H54 (cell line): ENCODE data around the gene LINS1.
A peak's percentile ranks its signal among the peaks of the same experiment; 100 is the strongest.

Experiments used
- DNase-seq: peaks from one replicate; pipeline ENCODE4 v3.0.0; 2011; ENCODE audit warnings: low spot score, mixed read lengths; ENCODE audit not compliant: insufficient read length
- FAIRE-seq: peaks from 3 replicates; lab custom pipeline; 2011; peaks lifted over from hg19 to GRCh38; lab: Jason Lieb, UNC
- POLR2A ChIP-seq: IDR thresholded peaks from 2 replicates; pipeline ENCODE4 v1.6.1; 2011; ENCODE audit warnings: low read depth, mild to moderate bottlenecking, low read length

LINS1 gene, protein sequence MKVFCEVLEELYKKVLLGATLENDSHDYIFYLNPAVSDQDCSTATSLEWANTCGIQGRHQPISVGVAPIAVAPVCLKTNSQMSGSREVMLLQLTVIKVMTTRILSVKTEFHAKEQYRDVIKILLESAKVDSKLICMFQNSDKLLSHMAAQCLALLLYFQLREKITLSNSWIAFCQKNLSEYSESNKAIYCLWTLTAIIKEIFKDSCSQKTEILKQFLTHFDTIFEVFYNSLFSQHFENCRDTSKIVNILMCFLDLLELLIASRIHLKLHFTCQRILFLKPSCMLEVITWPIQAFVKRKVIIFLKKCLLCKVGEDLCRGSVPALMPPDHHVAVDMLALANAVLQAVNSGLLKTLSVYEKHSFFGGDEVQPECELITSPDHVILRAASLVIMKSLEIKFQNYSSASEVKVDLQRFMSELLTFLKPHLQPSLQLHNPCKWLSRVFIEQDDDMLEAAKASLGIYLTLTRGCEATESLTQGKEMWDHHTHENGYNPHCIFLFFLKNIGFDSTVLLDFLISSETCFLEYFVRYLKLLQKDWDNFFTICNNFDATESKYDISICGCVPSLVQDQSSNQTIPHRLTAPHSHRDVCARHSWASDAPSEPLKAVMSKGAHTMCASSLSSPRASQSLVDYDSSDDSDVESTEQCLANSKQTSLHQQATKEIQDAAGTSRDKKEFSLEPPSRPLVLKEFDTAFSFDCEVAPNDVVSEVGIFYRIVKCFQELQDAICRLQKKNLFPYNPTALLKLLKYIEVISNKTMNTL

DNA sequence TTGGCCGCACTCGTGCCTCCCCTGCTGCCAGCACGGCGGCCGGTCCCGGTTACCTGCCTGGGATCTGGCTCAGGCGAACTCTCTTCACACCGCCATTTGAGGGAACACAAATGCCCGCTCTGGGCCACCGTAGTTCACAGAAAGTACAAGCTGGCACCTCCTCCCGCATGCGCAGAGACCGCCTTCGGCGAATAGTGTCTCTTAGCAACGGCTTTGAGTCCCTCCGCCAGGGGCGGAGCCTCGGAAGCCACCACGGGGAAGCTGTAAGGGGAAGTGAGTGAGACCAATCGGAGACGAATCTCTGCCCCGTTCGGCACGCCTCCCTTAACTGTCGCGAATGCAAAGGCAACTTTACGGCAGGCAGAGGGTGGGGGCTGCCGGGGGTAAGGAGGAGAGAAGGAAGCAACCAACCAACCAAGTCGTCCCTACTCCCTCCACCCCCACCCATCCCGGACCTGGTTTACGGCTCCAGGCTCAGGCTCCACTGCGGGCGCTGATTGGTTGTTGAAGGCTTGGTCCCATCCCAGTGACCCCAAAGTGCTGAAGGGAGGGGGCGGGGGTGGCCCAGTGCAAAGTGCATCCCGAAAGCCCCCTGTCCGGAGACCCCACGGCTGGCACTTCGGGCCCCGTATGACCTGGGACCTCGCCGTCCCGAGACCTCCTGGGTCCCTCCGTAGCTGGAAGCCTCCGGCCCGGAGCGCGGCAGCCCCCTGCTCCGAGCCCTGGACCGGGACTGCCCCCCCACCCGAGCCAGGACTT lies at the start of gene LINS1, which contains the start of gene ASB7:
LINS1 (minus strand) TSS at position 121 of the 759 bp plus-strand sequence. CDS start 21,342 bp downstream, outside the sequence.
ASB7 (plus strand) TSS at position 526 of the 759 bp plus-strand sequence. CDS start 9,628 bp downstream, outside the sequence.
- FAIRE-seq (peak; percentile 99), DNase-seq (peak; percentile 69)
- TF ChIP-seq POLR2A, result peak; percentile 69

DNA sequence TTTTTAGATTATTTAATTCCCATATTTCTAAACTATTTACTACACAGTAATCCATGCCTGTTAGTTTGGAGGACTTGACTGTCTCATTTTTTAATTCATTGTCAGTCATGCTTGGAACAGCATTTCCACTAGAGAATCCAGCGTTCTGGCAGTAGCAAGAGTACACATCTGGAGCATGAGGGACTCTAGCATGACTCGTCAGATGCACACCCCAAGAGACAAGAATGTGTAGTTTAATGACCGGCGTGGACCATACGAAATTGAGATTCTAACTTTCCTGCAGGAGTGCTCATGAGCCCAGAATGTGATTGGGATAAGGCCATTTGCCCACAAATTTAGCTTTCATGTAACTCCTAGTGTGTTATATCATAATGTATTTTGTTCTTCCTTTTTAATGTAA lies 49.3 kb upstream of the LINS1 start:
- no peak for TF ChIP-seq POLR2A
- DNase-seq (no peak), FAIRE-seq (no peak)

DNA sequence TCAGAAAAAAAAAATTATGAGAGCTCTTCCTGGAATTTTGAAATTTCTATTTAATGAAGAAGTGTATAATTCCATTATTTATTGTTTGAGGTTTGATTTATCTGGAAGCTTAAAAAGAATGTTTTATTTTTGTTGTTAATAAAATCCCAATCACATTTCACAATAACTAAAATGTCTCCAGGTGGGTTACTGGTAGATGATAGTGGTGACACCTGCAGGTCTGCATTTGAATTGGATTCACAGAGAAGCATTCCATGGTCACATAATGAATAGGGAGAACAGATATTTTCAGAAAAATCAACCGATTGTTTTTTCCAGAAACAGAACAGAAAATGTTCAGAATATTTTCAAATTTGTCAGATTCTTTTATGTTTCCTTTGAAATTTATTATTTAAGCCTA lies 48.7 kb upstream of the LINS1 start:
- TF ChIP-seq POLR2A, result no peak
- FAIRE-seq, result no peak
- DNase-seq, result no peak

DNA sequence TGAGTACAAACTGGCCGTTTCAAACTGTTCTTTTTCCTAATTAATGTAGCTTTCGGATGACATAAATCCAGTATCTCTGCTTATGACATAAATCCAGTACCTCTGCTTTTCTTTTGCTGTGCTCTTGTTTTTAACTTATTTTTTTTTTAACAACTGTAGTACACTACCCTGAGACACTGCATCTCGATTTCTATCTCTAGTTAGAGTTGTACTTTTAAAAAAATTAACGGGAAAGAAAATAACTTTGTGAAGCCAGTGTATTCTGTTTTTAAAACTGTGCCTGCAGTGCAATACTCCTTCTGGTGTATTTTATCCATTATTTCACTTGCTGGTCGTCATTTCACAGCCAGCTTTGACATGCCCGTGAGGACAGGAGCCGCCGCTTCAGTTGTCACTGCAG lies 47.0 kb upstream of the LINS1 start:
- FAIRE-seq (no peak), DNase-seq (no peak)
- no peak for TF ChIP-seq POLR2A

DNA sequence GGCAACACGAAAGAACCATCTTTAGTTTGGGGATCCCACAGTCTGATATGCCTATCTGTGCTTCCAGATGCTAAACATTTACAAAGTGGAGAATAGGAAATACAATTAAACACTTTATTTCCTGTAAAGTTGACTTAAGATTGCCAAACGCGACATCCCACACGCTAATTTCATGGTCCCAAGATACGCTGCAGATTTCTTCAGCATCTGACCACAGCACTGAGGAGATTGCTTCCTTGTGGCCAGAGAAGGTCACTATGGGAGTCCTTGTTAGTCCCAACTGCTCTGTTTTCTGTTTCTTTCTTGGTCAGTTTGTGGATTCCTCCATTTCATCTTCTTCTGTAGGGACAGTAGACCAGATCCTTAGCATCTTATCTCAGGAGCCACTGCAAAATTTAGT lies 43.7 kb upstream of the LINS1 start:
- TF ChIP-seq POLR2A, result no peak
- DNase-seq (no peak), FAIRE-seq (no peak)

DNA sequence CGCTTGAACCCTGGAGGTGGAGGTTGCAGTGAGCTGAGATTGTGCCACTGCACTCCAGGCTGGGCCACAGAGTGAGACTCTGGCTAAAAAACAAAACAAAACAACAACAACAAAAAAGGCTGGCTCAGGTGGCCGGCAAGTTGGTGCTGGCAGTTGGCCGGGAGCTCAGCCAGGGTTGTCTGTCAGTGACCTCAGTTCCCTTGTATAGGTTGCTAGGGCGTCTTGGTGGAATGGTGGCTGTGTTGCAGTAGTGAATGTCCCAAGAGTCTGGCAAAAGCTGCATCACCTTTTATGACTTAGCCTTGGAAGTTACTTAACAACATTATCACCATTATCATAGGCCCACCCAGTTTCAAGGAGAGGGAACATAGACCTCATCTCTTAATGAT lies 41.0 kb upstream of the LINS1 start:
- no peak for TF ChIP-seq POLR2A
- FAIRE-seq, result no peak
- DNase-seq, result no peak

DNA sequence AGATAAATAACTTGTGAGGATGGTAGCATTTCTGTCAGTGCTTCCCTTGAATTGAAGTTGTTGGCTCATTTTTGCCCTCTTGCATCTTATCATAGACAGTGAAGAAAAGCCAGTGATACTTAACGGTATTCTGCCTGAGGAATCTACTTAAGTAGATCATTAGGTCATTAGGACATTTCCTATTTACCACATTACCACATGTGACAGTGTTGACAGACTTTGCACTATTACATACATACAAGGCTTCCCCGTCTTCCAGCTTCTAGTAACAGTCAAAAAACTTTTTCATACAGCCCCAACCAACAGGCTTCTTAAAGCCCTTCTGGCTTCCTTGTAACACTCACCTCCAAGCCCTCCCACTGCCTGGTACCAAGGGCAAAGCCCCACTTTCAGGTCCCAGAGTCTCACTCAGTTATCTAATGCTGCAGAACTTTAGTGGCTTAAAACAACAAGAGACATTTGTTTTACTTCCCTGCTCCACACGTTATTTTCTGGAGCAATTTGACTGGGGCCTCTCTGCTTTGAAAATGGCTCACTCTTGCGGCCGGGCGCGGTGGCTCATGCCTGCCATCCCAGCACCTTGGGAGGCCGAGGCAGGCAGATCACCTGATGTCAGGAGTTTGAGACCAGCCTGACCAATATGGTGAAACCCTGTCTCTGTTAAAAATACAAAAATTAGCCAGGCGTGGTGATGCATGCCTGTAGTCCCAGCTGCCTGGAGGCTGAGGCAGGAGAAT lies 40.4 kb upstream of the LINS1 start:
- no peak for TF ChIP-seq POLR2A
- no peak for FAIRE-seq

DNA sequence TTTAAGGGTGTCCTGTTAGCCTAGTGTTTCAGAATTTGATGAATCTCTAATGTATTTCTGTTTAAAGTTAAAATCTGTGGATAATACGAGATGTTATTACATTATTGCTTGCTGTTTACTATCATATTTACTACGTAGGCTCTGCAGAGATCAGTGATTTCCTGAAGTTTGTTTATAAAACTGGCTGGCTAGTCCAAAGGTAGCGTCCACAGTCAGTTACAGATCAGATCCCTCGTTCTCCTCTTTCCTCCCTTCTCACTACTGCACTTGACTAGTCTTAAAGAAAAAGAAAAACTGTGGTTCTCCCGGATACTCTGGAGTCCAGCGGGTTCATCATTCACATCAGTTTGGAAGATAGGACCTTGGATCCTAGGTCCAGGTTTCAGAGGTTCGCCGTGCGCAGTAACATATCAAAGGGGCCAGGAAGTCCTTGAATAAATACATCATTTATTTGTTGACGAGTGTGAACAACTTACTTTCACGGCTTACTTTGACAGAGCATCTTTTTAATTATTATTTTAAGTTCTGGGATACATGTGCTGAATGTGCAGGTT lies 36.3 kb upstream of the LINS1 start:
- DNase-seq (no peak), FAIRE-seq (no peak)
- TF ChIP-seq POLR2A, result no peak

More for the DNA sequence above, 40.4 kb upstream of the LINS1 start:
- DNase-seq, result no peak

DNA sequence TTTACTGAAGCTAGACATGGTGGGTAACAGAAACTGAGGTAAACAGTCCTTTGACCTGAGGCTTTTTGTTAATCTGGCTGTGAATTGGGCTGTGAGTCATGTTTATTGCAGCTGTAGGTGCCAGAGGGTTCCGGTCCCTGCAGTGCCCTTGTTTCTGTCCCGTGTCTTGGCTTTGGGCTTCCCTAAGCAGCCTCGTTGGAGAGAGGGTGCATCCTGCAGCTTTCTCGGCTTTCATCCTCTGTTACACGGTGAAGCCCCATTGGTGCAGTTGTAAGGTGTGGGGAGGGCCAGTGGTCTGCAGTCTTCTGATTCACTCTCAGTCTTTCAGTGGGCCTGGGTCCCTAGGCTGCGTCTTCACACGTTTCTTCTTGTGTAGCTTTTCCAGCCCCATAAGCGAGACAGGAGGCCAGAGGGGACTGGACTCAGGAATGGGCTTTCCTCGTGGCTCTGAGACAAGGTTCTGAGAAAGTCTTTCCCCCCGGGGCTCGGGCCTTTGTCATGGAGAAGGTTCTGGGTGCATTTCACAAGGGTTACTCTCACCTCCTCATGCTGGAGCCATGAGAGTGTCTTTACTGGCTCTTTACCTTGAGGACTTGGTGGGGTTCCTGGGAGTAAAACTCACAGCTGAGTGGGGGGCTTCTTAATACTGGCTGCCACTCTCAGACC lies 33.6 kb upstream of the LINS1 start:
- DNase-seq (no peak), FAIRE-seq (no peak)
- TF ChIP-seq POLR2A, result no peak

DNA sequence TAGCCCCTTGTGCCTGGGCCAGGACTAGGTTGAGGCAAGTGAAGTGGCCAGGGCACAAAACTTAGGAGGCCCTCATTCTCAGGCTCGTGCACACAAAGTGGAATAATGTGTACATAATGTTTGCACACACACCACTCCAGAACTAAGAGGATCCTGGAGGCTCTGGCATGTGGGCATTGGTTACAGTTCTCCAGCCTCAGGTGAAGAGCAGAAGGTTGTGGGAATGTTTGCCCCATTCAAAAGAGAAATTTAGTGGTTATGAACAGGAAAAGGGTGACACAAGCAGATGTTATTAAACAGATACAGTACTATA lies 31.7 kb upstream of the LINS1 start:
- no peak for FAIRE-seq
- no peak for DNase-seq
- no peak for TF ChIP-seq POLR2A

DNA sequence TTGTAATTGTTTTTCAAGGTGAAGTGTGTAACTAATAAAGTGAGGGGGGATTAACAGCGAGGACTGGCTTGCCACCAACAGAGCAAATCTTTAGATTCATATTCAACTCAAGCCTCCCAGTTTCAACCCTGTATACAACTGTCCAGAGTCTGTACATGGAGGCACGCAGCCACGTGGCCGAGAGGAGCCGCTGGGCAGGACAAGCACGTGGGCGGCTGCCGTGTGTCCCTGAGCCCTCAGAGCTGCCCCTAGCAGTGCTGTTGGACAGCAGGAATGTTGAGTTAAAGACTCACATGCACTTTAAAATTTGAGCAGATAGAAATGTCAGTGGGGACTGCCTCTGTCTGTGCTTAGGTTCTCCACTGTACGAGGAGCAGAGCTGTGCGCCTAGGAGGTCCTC lies 29.8 kb upstream of the LINS1 start:
- DNase-seq (no peak), FAIRE-seq (no peak)
- TF ChIP-seq POLR2A, result no peak

DNA sequence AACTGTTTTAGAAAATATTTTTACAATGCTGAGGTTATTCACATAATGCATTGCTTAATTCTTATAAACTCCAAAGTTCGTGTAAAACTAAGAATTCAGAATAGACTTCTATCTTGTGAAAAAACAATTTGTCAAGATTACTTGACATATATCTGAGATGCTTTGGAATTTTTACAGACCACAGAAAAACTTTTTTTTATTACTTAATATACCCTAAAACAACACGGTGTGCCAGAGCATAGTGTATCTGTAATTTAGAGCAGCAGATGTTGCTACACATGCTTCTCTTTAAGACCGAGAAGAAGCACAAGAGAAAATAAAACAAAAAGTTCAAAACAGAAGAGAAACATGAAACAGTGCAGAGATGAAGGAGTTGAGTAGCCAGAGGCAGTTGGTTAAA lies 26.8 kb upstream of the LINS1 start:
- DNase-seq (no peak), FAIRE-seq (no peak)
- TF ChIP-seq POLR2A, result no peak
